HS-27A (cell line): ENCODE results near the gene NAA80.

Source experiments
- DNase-seq: peaks from one replicate; pipeline ENCODE4 v3.0.0-alpha.2; 2012; ENCODE audit warnings: low read depth, missing footprints

Gene NAA80

DNA sequence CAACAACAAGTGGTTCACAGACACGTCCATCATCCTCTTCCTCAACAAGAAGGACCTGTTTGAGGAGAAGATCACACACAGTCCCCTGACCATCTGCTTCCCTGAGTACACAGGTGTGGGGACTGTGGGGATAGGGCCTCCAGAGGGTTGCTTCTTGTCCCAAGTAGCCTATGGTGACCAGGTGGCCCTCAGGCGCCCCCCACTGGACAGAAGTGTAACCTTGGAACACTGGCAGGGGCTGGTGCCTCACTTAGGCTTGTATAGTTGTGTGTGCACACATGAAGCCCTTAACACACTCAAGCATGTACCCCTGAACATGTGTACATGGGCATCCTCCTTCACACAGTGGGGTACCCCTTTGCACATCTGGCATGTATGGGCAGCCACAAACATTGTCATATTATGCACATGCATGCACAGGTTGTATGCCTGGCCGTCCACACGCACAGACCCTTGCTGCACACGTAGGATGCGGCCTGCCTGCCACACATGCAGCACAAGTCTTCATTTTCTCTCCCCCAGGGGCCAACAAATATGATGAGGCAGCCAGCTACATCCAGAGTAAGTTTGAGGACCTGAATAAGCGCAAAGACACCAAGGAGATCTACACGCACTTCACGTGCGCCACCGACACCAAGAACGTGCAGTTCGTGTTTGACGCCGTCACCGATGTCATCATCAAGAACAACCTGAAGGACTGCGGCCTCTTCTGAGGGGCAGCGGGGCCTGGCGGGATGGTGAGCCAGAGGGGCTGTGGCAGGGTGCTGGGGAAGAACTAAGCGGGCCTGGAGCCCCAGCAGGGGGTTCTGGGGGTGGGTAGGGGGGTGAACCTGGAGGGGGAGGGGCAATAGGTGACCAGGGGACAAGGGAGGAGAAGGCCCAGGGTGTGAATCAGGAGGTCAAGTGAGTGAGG, 42.0 kb downstream of the NAA80 start:
- DNase-seq = no peak

DNA sequence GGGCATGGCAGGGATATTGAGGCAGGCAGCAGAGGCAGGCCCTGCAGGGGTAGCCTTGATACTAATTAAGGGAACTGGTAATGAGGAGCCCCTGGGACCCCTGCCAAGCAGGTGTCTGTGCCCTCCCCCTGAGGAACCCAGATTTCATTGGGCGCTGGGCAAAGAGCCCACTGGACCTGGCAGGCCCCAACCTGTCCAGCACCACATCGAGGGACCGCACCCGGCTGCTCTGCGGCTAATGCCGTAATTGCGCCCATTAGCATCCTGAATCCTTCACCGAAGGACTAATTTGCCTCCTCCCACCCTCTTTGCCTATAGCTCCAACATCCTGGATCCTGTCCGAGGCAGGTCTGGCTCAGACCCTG, 44.0 kb downstream of the NAA80 start:
- no peak for DNase-seq

DNA sequence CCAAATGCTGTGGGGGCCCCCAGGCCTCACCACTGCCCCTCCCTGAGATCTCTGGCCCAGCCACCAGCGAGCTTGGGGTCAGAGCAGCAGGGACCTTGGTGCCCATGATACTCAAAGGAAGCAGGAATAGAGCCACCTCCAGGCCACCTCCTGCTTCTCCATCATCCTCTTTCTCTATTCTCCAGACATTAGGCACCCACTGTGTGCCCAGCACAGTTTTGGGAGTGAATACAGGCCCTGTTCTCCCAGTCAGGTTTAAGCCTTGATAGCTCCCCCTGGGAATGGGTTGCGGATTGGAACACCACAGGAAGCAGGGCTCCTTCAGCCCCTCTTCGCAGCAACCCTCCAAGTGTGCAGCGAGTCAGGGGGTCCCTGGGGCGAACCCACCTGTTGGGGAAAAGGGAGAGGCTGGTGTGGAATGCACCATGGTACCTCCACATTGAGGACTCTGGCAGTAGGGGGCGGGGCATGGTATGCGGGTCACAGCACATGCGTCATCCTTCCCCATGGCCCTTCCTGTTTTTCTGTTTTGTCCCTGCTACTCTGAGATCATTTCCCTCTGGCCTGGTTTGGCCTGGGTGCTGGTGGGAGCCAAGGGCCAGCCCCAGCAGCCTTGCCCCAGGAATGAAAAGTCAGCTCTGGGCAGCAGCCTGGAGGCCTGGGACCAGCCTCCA, 44.5 kb downstream of the NAA80 start:
- DNase-seq = no peak

DNA sequence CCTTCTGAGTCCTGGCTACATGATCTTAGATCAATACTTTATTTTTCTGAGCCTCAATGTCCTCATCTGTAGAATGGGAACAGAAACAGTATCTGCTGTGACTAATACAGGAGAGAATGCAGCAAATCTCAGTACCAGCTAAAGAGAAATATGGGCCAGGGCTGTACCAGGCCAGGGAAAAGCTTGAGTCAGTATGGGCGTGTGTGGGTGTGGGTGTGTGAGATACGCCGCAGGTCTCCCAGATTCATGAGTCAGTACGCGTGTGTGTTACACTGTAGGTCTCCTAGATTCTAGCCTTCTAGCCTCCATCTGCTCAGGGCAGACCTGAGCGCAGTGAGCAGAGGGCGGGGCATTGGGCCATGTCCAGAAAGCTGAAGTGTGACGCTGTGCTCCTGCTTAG, 48.0 kb downstream of the NAA80 start:
- DNase-seq = no peak

DNA sequence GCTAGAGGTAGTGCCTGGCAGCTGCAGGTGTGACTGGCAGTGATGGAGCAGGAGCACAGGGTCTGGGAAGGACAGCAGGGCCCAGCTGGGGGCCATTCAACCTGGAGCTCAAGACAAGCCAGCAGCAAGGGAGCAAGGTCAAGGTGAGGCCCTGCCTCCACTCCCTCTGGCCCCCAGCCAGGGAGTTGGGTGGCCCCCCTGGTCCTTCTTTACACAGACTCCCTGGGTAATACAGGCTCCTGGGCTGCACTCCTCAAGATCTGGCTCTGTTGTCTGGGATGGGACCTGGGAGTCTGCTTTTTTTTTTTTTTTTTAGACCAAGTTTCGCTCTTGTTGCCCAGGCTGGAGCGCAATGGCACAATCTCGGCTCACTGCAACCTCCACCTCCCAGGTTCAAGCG, 48.7 kb downstream of the NAA80 start:
- DNase-seq = no peak

DNA sequence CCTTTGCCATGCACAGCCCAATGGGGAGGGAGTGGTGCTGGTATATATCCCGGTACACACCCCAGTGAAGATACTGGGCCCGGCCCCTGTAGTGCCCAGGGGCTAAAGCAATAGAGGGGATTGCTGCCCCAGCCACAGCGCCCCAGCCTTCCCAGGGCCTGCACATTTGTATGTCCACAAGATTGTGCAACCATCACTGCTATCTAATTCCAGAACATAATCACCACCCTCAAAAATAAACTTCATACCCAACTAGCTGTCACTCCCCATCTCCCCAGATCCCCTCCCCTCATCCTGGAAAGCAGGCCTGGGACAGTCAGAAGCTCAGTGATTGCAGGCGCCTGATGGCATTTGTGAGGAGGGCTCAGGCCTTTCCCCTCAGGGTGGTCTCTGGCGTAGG, 49.7 kb downstream of the NAA80 start:
- DNase-seq = no peak

DNA sequence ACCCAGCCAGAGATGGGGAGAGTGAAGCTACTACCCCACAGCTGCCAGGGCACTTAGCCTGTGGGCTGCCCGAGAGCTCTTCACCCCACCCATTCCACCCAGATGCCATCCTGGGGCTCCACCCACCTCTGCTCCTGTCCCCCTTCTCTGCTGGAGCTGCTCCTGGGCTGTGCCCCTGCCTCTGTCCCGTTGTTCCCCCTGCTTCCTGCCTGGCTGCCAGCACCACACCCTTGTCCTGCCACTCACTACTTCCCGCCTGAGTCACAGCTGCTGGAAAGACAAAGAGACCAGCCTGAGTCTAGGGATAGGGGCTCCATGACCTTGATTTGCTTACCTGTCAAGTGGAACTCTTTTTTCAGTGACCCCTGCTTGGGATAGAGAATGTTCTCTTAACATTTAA, 50.8 kb downstream of the NAA80 start:
- no peak for DNase-seq

DNA sequence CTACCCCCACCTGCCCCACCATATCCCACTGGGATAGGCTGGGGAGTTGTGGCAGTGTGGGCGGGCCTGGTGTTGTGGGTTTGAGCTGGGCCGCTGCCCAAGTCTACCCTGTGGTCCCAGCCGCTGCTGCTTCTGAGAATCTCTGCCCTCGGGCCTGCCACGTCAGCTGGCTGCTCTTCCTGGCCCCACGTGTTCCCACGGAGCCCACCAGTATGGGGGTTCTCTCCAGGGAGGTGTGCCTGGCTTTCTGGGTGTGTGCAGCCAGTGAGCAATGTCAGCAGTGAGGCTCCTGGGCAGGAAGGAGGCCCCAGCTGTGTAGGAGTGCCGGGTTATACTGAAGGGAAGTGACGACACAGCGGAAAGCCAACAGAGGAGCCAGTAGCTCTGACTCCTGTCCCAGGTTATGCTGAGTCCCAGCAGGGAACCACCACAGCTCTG, 52.7 kb downstream of the NAA80 start:
- no peak for DNase-seq
